GM18909 (cell line): Measurements from ENCODE around the gene UFD1.

Experiments used
- ATAC-seq: cut with Tn5 transposase; IDR thresholded peaks from one replicate; pipeline ENCODE4 v1.9.1; 2021; ENCODE audit warnings: mild to moderate bottlenecking; ENCODE audit not compliant: unreplicated experiment, poor library complexity

Gene UFD1

GRCh38 chr22:19516378-19517170 is 37.6 kb upstream of the UFD1 start:
- no peak for ATAC-seq

- ATAC-seq: no peak
These were observed 36.8 kb upstream of the UFD1 start for GRCh38 chr22:19515654-19516377.

GRCh38 chr22:19514831-19515565 is 36.0 kb upstream of the UFD1 start:
- ATAC-seq: no peak

GRCh38 chr22:19513823-19514222 is 34.8 kb upstream of the UFD1 start:
- no peak for ATAC-seq

- no peak for ATAC-seq
These were observed 31.9 kb upstream of the UFD1 start for GRCh38 chr22:19510919-19511341.

GRCh38 chr22:19509923-19510322 is 30.9 kb upstream of the UFD1 start:
- no peak for ATAC-seq

- ATAC-seq: no peak
These were observed 30.2 kb upstream of the UFD1 start for GRCh38 chr22:19509191-19509590.

GRCh38 chr22:19508024-19508776 is 29.2 kb upstream of the UFD1 start:
- ATAC-seq: no peak

- no peak for ATAC-seq
These were observed 28.5 kb upstream of the UFD1 start for GRCh38 chr22:19507534-19507861.

GRCh38 chr22:19506212-19506611 is 27.2 kb upstream of the UFD1 start:
- no peak for ATAC-seq

GRCh38 chr22:19505735-19506126 is 26.7 kb upstream of the UFD1 start:
- ATAC-seq: no peak

- ATAC-seq: no peak
These were observed 26.1 kb upstream of the UFD1 start for GRCh38 chr22:19504900-19505734.

GRCh38 chr22:19503869-19504268 is 24.9 kb upstream of the UFD1 start:
- ATAC-seq: no peak

GRCh38 chr22:19503367-19503766 is 24.4 kb upstream of the UFD1 start:
- ATAC-seq: no peak

GRCh38 chr22:19501897-19502447 is 23.0 kb upstream of the UFD1 start:
- no peak for ATAC-seq

GRCh38 chr22:19499880-19500242 is 20.9 kb upstream of the UFD1 start:
- no peak for ATAC-seq

GRCh38 chr22:19499236-19499879 is 20.4 kb upstream of the UFD1 start:
- no peak for ATAC-seq

- no peak for ATAC-seq
These were observed 19.8 kb upstream of the UFD1 start for GRCh38 chr22:19498866-19499190.
